Liver (tissue), 9 donors: Measurements from ENCODE around the gene RPL34. TPM values are rescaled to one million over a fixed set of nuclear protein-coding genes. Genes with fewer than 3 reads are reported as not detected.

Experiments used
- DNase-seq: peaks from one replicate; pipeline ENCODE4 v3.0.0-alpha.2; 2017; ENCODE audit warnings: low spot score
- H3K27ac ChIP-seq, 2 donors: one replicate each; pipeline ENCODE4 v1.7.0; 2013; ENCODE audit warnings: inconsistent platforms in 2 of 2, low read length in 2 of 2, control low read depth in 1 of 2, low read depth in 1 of 2, mild to moderate bottlenecking in 1 of 2
- H3K27me3 ChIP-seq, 4 donors: one replicate each; pipeline versions ENCODE4 v1.6.1 to v1.7.0; 2013; ENCODE audit warnings: low read length in 3 of 4, inconsistent platforms in 1 of 4, mild to moderate bottlenecking in 1 of 4, moderate library complexity in 1 of 4; ENCODE audit not compliant: control insufficient read depth in 4 of 4, insufficient read depth in 4 of 4
- H3K36me3 ChIP-seq, 4 donors: one replicate each; pipeline versions ENCODE4 v1.6.1 to v1.7.0; 2013; ENCODE audit warnings: low read length in 3 of 4, mild to moderate bottlenecking in 3 of 4, low read depth in 1 of 4, moderate library complexity in 1 of 4; ENCODE audit not compliant: control insufficient read depth in 4 of 4, insufficient read depth in 3 of 4
- H3K4me1 ChIP-seq, 4 donors: one replicate each; pipeline versions ENCODE4 v1.6.1 to v1.7.0; 2013; ENCODE audit warnings: low read length in 3 of 4, mild to moderate bottlenecking in 3 of 4, moderate library complexity in 1 of 4; ENCODE audit not compliant: control insufficient read depth in 4 of 4, insufficient read depth in 4 of 4
- H3K4me3 ChIP-seq, 3 donors: one replicate each; pipeline versions ENCODE4 v1.6.1 to v1.7.0; 2013; ENCODE audit warnings: low read length in 3 of 3, control low read depth in 1 of 3, low read depth in 1 of 3, mild to moderate bottlenecking in 1 of 3
- H3K9ac ChIP-seq, 2 donors: one replicate each; pipeline ENCODE4 v1.7.0; 2013; ENCODE audit warnings: low read length in 2 of 2, mild to moderate bottlenecking in 2 of 2, moderate library complexity in 2 of 2, control low read depth in 1 of 2, low read depth in 1 of 2
- H3K9me3 ChIP-seq, 4 donors: one replicate each; pipeline versions ENCODE4 v1.6.1 to v1.7.0; 2013; ENCODE audit warnings: low read length in 3 of 4; ENCODE audit not compliant: control insufficient read depth in 4 of 4
- EGR1 ChIP-seq, 2 donors: IDR thresholded peaks; 2 replicates each; pipeline ENCODE4 v1.6.1; 2016 to 2018; ENCODE audit warnings: antibody characterized with exemption in 2 of 2, low read depth in 2 of 2
- FOXA1 ChIP-seq: IDR thresholded peaks from 2 replicates; pipeline ENCODE4 v1.6.1; 2016; ENCODE audit warnings: antibody characterized with exemption
- FOXA2 ChIP-seq: IDR thresholded peaks from 2 replicates; pipeline ENCODE4 v1.6.1; 2016; ENCODE audit warnings: antibody characterized with exemption
- GABPA ChIP-seq, 2 donors: IDR thresholded peaks in 1 of 2; conservative IDR thresholded peaks in 1 of 2; 2 replicates each; pipeline ENCODE4 v1.6.1; 2016; ENCODE audit warnings: antibody characterized with exemption in 2 of 2, mild to moderate bottlenecking in 1 of 2, moderate library complexity in 1 of 2
- HNF4A ChIP-seq, 2 donors: conservative IDR thresholded peaks; 2 replicates each; pipeline ENCODE4 v1.6.1; 2016; ENCODE audit warnings: antibody characterized with exemption in 2 of 2, mild to moderate bottlenecking in 2 of 2
- HNF4G ChIP-seq: IDR thresholded peaks from 2 replicates; pipeline ENCODE4 v1.6.1; 2016; ENCODE audit warnings: antibody characterized with exemption
- JUND ChIP-seq, 2 donors: IDR thresholded peaks; 2 replicates each; pipeline ENCODE4 v1.6.1; 2016; ENCODE audit warnings: antibody characterized with exemption in 2 of 2
- NR2F2 ChIP-seq: IDR thresholded peaks from 2 replicates; pipeline ENCODE4 v1.6.1; 2016; ENCODE audit warnings: antibody characterized with exemption
- RAD21 ChIP-seq, 2 donors: IDR thresholded peaks; 2 replicates each; pipeline ENCODE4 v1.6.1; 2016; ENCODE audit warnings: antibody characterized with exemption in 2 of 2, mild to moderate bottlenecking in 2 of 2
- SP1 ChIP-seq: IDR thresholded peaks from 2 replicates; pipeline ENCODE4 v1.6.1; 2018; ENCODE audit warnings: antibody characterized with exemption, mild to moderate bottlenecking
- TAF1 ChIP-seq: conservative IDR thresholded peaks from 2 replicates; pipeline ENCODE4 v1.6.1; 2016; ENCODE audit warnings: antibody characterized with exemption, mild to moderate bottlenecking
- YY1 ChIP-seq: IDR thresholded peaks from 2 replicates; pipeline ENCODE4 v1.6.1; 2016; ENCODE audit warnings: antibody characterized with exemption, mild to moderate bottlenecking
- WGBS: extraction: QIAGEN DNeasy Blood & Tissue Kit; methylation state at CpG from one replicate; pipeline ENCODE4 v1.1.7; 2013; 5-methylcytosine and 5-hydroxymethylcytosine counted together
- polyA plus RNA-seq, 2 donors: library from polyadenylated mRNA; stranded (reverse) in 1 of 2; unstranded in 1 of 2; fragments of 200-250 nt in 1 of 2; fragments of >200 nt in 1 of 2; fragmentation: Nextera tagmentation in 1 of 2; extraction: Ambion mirVana in 1 of 2; gene quantifications; one replicate each; pipeline versions ENCODE4 v1.2.1 to v1.2.3, GENCODE V29; 2013 to 2015
- total RNA-seq, 2 donors: library from RNA; depleted of rRNA; stranded (reverse); fragments of >200 nt; gene quantifications; one replicate each; pipeline ENCODE4 v1.2.3, GENCODE V29; 2014
- TF ChIP-seq, protein P1 (sequence below): IDR thresholded peaks from 2 replicates; pipeline ENCODE4 v1.6.1; 2016; ENCODE audit warnings: antibody characterized with exemption
- TF ChIP-seq, protein P2 (sequence below): IDR thresholded peaks from 2 replicates; pipeline ENCODE4 v1.6.1; 2016; ENCODE audit warnings: antibody characterized with exemption
- TF ChIP-seq, protein P3 (sequence below): IDR thresholded peaks from 2 replicates; pipeline ENCODE4 v1.6.1; 2016; ENCODE audit warnings: antibody characterized with exemption
- TF ChIP-seq, protein P4 (sequence below): IDR thresholded peaks from 2 replicates; pipeline ENCODE4 v1.6.1; 2016; ENCODE audit warnings: antibody characterized with exemption, mild to moderate bottlenecking
- TF ChIP-seq, protein P5 (sequence below): fragments of 150-350 bp; IDR thresholded peaks from 2 replicates; pipeline ENCODE4 v1.5.1; 2017; ENCODE audit warnings: improper control_type of control experiment, low read depth, low read length; ENCODE audit not compliant: missing input control
- donor health status: healthy.
- donor health status: healthy.
- donor health status: healthy.
- donor health status: healthy.
- donor health status: healthy.

The RPL34 gene
- total and polyA plus RNA-seq, 4 donors = 138 to 1,016 (median 510) TPM

DNA sequence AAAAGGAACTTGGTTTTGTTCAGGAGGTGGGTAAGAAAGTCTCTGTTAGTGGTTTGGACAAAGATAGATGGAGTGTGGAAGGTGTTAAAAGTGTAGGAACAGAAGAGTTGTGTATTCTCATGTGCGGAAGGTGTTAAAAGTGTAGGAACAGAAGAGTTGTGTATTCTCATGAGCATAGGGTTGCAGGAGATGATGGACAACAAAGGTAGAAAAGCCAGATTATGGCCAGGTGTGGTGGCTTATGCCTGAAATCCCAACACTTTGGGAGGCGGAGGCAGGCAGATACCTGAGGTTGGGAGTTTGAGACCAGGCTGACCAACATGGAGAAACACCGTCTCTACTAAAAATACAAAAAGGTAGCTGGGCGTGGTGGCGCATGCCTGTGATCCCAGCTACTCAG lies 2.5 kb downstream of the RPL34 start (continued):
- TF ChIP-seq, protein P1, sequence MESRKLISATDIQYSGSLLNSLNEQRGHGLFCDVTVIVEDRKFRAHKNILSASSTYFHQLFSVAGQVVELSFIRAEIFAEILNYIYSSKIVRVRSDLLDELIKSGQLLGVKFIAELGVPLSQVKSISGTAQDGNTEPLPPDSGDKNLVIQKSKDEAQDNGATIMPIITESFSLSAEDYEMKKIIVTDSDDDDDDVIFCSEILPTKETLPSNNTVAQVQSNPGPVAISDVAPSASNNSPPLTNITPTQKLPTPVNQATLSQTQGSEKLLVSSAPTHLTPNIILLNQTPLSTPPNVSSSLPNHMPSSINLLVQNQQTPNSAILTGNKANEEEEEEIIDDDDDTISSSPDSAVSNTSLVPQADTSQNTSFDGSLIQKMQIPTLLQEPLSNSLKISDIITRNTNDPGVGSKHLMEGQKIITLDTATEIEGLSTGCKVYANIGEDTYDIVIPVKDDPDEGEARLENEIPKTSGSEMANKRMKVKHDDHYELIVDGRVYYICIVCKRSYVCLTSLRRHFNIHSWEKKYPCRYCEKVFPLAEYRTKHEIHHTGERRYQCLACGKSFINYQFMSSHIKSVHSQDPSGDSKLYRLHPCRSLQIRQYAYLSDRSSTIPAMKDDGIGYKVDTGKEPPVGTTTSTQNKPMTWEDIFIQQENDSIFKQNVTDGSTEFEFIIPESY = no peak
- no peak for TF ChIP-seq NR2F2

DNA sequence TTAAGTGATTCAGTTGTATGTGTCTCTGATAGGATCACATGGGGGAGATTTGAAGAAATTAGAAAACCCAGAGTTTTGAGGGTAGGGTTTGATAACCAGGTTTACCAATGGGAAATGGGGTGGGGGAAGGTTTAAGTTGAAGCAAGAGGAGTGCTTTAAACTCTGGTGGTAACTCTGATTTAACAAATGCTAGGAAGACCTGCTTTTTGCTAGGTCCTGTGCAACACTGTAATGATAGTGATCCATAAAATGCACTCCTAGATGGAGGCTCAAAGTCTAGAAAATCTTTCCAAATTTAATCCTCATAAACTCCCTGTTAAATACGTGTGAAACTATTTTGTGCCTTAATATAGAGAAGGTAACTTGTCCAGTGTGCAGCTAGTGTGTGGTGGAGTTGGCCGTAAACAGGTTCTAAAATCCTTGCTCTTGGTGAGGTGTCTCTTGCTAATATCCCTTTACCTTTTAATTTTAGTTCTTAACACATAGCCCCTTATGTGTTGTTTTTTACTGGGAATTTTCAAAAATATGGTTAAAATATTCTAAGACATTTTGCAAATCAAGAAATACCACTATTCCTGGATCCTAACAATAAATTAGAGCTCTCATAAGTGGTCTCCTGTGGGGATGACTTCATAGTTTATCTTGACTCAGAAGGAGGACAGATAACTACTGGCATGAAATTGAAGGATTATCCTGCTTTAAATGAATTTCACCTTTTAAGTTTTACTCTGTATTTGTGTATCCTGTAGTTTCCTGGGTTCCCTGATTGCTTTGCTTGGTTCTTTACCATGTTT lies 4.1 kb downstream of the RPL34 start:
- no peak overlapping the region for H3K27ac ChIP-seq
- no peaks in the 10 kb centered on the region for H3K27me3 ChIP-seq
- no peak overlapping the region for H3K4me3 ChIP-seq
- TF ChIP-seq SP1 = no peak
- TF ChIP-seq, protein P2, sequence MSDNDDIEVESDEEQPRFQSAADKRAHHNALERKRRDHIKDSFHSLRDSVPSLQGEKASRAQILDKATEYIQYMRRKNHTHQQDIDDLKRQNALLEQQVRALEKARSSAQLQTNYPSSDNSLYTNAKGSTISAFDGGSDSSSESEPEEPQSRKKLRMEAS = no peak
- TF ChIP-seq EGR1 (IDR thresholded peaks at IDR 0.05; ENCODE audit: low read depth in 2 of 2) = no peak
- TF ChIP-seq, protein P3, sequence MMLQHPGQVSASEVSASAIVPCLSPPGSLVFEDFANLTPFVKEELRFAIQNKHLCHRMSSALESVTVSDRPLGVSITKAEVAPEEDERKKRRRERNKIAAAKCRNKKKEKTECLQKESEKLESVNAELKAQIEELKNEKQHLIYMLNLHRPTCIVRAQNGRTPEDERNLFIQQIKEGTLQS = no peak
- no peak for TF ChIP-seq HNF4A (conservative IDR thresholded peaks at IDR 0.05)
- TF ChIP-seq FOXA1 = no peak
- TF ChIP-seq JUND (IDR thresholded peaks at IDR 0.05) = no peak
- no peak for TF ChIP-seq FOXA2
- no peak for TF ChIP-seq GABPA (IDR thresholded peaks at IDR 0.05 in 1 of 2, conservative IDR thresholded peaks at IDR 0.05 in 1 of 2)
- TF ChIP-seq, protein P4, sequence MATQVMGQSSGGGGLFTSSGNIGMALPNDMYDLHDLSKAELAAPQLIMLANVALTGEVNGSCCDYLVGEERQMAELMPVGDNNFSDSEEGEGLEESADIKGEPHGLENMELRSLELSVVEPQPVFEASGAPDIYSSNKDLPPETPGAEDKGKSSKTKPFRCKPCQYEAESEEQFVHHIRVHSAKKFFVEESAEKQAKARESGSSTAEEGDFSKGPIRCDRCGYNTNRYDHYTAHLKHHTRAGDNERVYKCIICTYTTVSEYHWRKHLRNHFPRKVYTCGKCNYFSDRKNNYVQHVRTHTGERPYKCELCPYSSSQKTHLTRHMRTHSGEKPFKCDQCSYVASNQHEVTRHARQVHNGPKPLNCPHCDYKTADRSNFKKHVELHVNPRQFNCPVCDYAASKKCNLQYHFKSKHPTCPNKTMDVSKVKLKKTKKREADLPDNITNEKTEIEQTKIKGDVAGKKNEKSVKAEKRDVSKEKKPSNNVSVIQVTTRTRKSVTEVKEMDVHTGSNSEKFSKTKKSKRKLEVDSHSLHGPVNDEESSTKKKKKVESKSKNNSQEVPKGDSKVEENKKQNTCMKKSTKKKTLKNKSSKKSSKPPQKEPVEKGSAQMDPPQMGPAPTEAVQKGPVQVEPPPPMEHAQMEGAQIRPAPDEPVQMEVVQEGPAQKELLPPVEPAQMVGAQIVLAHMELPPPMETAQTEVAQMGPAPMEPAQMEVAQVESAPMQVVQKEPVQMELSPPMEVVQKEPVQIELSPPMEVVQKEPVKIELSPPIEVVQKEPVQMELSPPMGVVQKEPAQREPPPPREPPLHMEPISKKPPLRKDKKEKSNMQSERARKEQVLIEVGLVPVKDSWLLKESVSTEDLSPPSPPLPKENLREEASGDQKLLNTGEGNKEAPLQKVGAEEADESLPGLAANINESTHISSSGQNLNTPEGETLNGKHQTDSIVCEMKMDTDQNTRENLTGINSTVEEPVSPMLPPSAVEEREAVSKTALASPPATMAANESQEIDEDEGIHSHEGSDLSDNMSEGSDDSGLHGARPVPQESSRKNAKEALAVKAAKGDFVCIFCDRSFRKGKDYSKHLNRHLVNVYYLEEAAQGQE = no peak
- TF ChIP-seq RAD21 (IDR thresholded peaks at IDR 0.05) = no peak
- TF ChIP-seq, protein P5, sequence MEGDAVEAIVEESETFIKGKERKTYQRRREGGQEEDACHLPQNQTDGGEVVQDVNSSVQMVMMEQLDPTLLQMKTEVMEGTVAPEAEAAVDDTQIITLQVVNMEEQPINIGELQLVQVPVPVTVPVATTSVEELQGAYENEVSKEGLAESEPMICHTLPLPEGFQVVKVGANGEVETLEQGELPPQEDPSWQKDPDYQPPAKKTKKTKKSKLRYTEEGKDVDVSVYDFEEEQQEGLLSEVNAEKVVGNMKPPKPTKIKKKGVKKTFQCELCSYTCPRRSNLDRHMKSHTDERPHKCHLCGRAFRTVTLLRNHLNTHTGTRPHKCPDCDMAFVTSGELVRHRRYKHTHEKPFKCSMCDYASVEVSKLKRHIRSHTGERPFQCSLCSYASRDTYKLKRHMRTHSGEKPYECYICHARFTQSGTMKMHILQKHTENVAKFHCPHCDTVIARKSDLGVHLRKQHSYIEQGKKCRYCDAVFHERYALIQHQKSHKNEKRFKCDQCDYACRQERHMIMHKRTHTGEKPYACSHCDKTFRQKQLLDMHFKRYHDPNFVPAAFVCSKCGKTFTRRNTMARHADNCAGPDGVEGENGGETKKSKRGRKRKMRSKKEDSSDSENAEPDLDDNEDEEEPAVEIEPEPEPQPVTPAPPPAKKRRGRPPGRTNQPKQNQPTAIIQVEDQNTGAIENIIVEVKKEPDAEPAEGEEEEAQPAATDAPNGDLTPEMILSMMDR = no peak
- TF ChIP-seq TAF1 = no peak
- no peak for TF ChIP-seq HNF4G
- TF ChIP-seq YY1 = no peak
- H3K9me3 ChIP-seq = no peaks in the 10 kb centered on the region
- H3K9ac ChIP-seq = no peak overlapping the region
- 77% methylated on average over 2 of the region's 2 CpGs for WGBS
- peaks cover 16 to 67% (median 51%) of the 10 kb centered on the region in 4 donors for H3K36me3 ChIP-seq
- DNase-seq = no peak
- H3K4me1 ChIP-seq = peaks cover 1 to 18% (median 10%) of the 10 kb centered on the region in 4 donors
